Gastrocnemius medialis (tissue), 4 donors: Measurements from ENCODE around the gene CCDC192. TPM values are rescaled to one million over a fixed set of nuclear protein-coding genes. Genes with fewer than 3 reads are reported as not detected.

ENCODE experiments used
- ATAC-seq, 2 donors: fragments of 150-250 bp; one replicate each; pipeline ENCODE4 v1.9.1; 2016
- DNase-seq, 2 donors: peaks; one replicate each; pipeline ENCODE4 v3.0.0-alpha.2; 2019
- H3K27ac ChIP-seq, 4 donors: fragments of 200-600 bp; sonication (generic); 1 replicate in 1 of 4; 2 replicates in 3 of 4; pipeline ENCODE4 v1.5.1; 2016 to 2018; ENCODE audit warnings: mild to moderate bottlenecking in 2 of 4, moderate library complexity in 1 of 4
- H3K27me3 ChIP-seq, 3 donors: fragments of 200-600 bp; sonication (generic) in 2 of 3; 1 replicate in 1 of 3; 2 replicates in 2 of 3; pipeline versions ENCODE4 v1.5.1 to v1.6.0; 2016 to 2019; ENCODE audit warnings: mild to moderate bottlenecking in 1 of 3, moderate library complexity in 1 of 3
- H3K36me3 ChIP-seq, 2 donors: fragments of 200-600 bp; sonication (generic) in 1 of 2; one replicate each; pipeline ENCODE4 v1.5.1; 2017 to 2018
- H3K4me1 ChIP-seq, 2 donors: fragments of 200-600 bp; sonication (generic) in 1 of 2; one replicate each; pipeline ENCODE4 v1.5.1; 2016 to 2017; ENCODE audit warnings: mild to moderate bottlenecking in 2 of 2
- H3K4me3 ChIP-seq, 4 donors: fragments of 200-600 bp; sonication (generic) in 3 of 4; 1 replicate in 1 of 4; 2 replicates in 3 of 4; pipeline ENCODE4 v1.5.1; 2016 to 2019; ENCODE audit warnings: mild to moderate bottlenecking in 2 of 4
- H3K9me3 ChIP-seq, 3 donors: fragments of 200-600 bp; sonication (generic) in 2 of 3; 1 replicate in 1 of 3; 2 replicates in 2 of 3; pipeline ENCODE4 v1.5.1; 2016 to 2019
- CTCF ChIP-seq, 5 experiments: fragments of 450-650 bp in 3 of 5; fragments of 200-600 bp in 2 of 5; sonication (generic) in 2 of 5; IDR thresholded peaks in 4 of 5; conservative IDR thresholded peaks in 1 of 5; 1 replicate in 4 of 5; 2 replicates in 1 of 5; pipeline ENCODE4 v1.5.1; 2016 to 2019; ENCODE audit warnings: antibody characterized with exemption in 5 of 5, mild to moderate bottlenecking in 3 of 5, moderate library complexity in 3 of 5
- POLR2A ChIP-seq, 2 donors: fragments of 450-650 bp; IDR thresholded peaks; one replicate each; pipeline ENCODE4 v1.6.1; 2017; ENCODE audit warnings: antibody characterized with exemption in 2 of 2, mild to moderate bottlenecking in 2 of 2, moderate library complexity in 2 of 2
- in situ Hi-C, 4 donors: fragments of 200-750 bp; cut with MboI; loops; one replicate each; pipeline versions ENCODE4 v1.15.0 to v1.8.0; 2017; ENCODE audit warnings: low sequenced_read_pairs in 4 of 4
- intact Hi-C: fragments of 100-400 bp; cut with DNase I; formaldehyde crosslinking; loops from one replicate; pipeline ENCODE4 v1.15.1; 2023; ENCODE audit warnings: low total_unique reads
- total RNA-seq, 4 donors: library from RNA; depleted of rRNA; stranded (reverse); fragments of >200 nt; gene quantifications; one replicate each; pipeline versions ENCODE4 v1.1.0 to v1.2.3, GENCODE V29; 2016

CCDC192 gene
- total RNA-seq, 4 donors from 2014 or later, result not detected

DNA sequence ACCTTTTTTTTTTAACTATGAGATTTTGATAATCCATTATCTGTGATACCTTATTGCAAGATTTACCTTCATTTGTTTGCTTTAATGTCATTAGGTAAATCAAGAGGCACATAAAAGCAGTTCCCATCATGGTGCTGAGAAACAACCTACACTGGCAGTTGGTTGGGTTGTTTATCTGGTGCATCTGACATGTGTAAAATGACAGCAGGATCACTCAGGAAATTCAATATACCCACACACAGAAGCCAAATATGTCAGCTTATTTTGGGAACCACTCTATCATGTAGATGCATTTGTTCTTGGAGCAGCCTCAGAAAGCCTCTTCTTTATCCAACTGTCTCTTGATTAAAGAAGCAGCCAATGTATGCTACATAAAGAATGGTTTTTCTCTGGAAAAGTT, 7.8 kb upstream of the CCDC192 start:
- H3K27me3 ChIP-seq, result no peaks in the 10 kb centered on the region
- H3K4me3 ChIP-seq, result no peak overlapping the region
- no peaks in the 10 kb centered on the region for H3K9me3 ChIP-seq
- TF ChIP-seq POLR2A (IDR thresholded peaks at IDR 0.05) (peak in 1 of 2 donors; percentile 60), CTCF (IDR thresholded peaks at IDR 0.05 in 4 of 5, conservative IDR thresholded peaks at IDR 0.05 in 1 of 5) (no peak)
- H3K27ac ChIP-seq, result peak overlapping the region; percentile 76 to 89 (median 83)
- intact Hi-C loops (loop anchor here (5.0 to 10.0 kb wide), 4 partner anchors 33 to 499 kb away; no protein-coding TSS in a partner anchor), in situ Hi-C loops (no loop called here)
- peaks cover 31 to 36% of the 10 kb centered on the region in 2 donors for H3K4me1 ChIP-seq
- no peaks in the 10 kb centered on the region for H3K36me3 ChIP-seq
- DNase-seq (peak in 1 of 2 donors; percentile 47), ATAC-seq (peak; percentile 98 to 99)

GRCh38 chr5:127696683-127697082, 6.5 kb upstream of the CCDC192 start:
- Histone ChIP-seq H3K4me3 (peak overlapping the region in 2 of 4 donors; percentile 2 to 9), H3K36me3 (no peaks in the 10 kb centered on the region), H3K27ac (peak overlapping the region; percentile 76 to 89 (median 83)), H3K9me3 (no peaks in the 10 kb centered on the region), H3K4me1 (peaks cover 31 to 36% of the 10 kb centered on the region in 2 donors), H3K27me3 (no peaks in the 10 kb centered on the region)
- TF ChIP-seq POLR2A (IDR thresholded peaks at IDR 0.05), result no peak
- TF ChIP-seq CTCF (IDR thresholded peaks at IDR 0.05 in 4 of 5, conservative IDR thresholded peaks at IDR 0.05 in 1 of 5), result no peak
- intact Hi-C loops, result loop anchor here (5.0 to 10.0 kb wide), 4 partner anchors 34 to 498 kb away; no protein-coding TSS in a partner anchor
- no peak for ATAC-seq
- DNase-seq, result no peak
- in situ Hi-C loops, result no loop called here

DNA sequence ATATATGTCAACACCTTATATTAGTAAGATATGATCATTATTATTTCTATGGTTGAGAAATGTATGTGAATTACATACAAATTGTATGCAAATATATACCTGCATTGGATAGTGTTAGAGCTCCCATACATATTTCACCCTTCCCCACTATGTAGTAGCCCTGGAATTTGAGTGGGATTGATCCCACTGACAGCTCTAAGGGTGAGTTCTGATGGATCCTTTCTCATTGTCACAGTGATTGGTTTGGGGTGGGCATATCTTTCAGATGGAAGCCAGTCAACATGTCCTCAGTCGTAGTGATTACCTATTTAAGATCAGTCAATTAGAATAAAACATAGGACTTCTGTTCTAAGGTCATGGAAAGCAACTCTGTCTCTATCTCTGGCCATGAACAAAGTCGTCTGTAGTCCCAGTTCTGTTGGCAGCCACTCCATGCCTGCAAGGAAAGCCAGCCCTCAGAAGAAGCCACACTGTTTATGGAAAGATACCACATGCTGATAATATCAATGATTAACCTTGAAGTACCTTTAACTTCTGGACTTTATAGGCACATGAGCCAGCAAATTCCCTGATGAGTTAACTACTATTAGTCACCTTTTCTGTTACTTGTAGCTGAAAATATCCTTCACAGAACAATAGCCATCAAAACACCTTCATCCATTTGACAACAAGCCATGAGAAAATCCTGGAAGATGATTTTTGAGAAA, 5.1 kb upstream of the CCDC192 start:
- Histone ChIP-seq H3K27ac (peak overlapping the region in 3 of 4 donors; percentile 12 to 89 (median 87)), H3K4me3 (no peak overlapping the region), H3K4me1 (peaks cover 31 to 36% of the 10 kb centered on the region in 2 donors), H3K27me3 (no peaks in the 10 kb centered on the region), H3K9me3 (no peaks in the 10 kb centered on the region), H3K36me3 (no peaks in the 10 kb centered on the region)
- ATAC-seq (no peak), DNase-seq (no peak)
- intact Hi-C loops, result loop anchor here (5.0 to 10.0 kb wide), 4 partner anchors 36 to 497 kb away; no protein-coding TSS in a partner anchor
- in situ Hi-C loops, result no loop called here
- TF ChIP-seq POLR2A (IDR thresholded peaks at IDR 0.05) (no peak), CTCF (IDR thresholded peaks at IDR 0.05 in 4 of 5, conservative IDR thresholded peaks at IDR 0.05 in 1 of 5) (no peak)

GRCh38 chr5:127699416-127699815, 3.8 kb upstream of the CCDC192 start:
- H3K27me3 ChIP-seq, result no peaks in the 10 kb centered on the region
- H3K4me3 ChIP-seq, result no peak overlapping the region
- DNase-seq (no peak), ATAC-seq (no peak)
- H3K27ac ChIP-seq, result no peak overlapping the region
- no peaks in the 10 kb centered on the region for H3K9me3 ChIP-seq
- H3K4me1 ChIP-seq, result peaks cover 29 to 32% of the 10 kb centered on the region in 2 donors
- in situ Hi-C loops (no loop called here), intact Hi-C loops (loop anchor here (5.0 to 10.0 kb wide), 4 partner anchors 37 to 495 kb away; no protein-coding TSS in a partner anchor)
- TF ChIP-seq CTCF (IDR thresholded peaks at IDR 0.05 in 4 of 5, conservative IDR thresholded peaks at IDR 0.05 in 1 of 5) (no peak), POLR2A (IDR thresholded peaks at IDR 0.05) (no peak)
- H3K36me3 ChIP-seq, result no peaks in the 10 kb centered on the region
